Measurements from ENCODE around the gene RNASE7.

Gene RNASE7

DNA sequence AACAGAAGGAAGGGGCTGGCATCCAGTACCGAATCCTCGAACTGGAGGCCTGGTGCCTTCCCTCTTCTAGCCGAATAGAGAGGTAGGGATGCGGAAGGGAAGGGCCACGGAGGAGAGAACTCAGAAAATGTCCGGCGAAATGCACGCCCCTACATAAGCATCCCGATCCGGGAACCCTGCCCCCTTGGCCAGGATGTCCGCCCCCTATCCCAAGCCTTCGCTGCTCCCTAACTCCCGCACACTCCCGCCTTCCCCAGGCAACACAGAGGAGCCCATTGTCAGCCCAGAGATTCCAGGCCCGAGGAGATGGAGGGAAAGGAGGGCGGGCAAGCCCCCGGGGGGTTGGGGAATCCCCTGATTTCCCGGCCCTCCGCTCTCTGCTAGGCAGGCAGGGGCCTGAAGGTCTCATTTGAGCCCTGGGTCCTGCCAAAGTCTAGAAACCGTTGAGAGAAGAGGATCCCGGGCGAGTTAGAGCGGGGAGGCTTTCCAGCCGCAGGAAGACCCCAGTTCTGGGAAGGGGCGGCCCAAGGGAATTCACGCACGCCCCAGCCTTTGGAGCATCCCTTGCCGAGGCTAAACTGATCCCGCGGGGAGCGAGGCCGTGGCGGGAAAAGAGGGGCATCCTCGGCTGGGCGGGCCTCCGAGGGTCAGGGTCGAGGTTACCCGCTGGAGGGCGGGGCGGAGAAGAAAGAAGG lies 27.4 kb downstream of the RNASE7 start:
- TF ChIP-seq, protein P1, sequence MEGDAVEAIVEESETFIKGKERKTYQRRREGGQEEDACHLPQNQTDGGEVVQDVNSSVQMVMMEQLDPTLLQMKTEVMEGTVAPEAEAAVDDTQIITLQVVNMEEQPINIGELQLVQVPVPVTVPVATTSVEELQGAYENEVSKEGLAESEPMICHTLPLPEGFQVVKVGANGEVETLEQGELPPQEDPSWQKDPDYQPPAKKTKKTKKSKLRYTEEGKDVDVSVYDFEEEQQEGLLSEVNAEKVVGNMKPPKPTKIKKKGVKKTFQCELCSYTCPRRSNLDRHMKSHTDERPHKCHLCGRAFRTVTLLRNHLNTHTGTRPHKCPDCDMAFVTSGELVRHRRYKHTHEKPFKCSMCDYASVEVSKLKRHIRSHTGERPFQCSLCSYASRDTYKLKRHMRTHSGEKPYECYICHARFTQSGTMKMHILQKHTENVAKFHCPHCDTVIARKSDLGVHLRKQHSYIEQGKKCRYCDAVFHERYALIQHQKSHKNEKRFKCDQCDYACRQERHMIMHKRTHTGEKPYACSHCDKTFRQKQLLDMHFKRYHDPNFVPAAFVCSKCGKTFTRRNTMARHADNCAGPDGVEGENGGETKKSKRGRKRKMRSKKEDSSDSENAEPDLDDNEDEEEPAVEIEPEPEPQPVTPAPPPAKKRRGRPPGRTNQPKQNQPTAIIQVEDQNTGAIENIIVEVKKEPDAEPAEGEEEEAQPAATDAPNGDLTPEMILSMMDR (IDR thresholded peaks at IDR 0.05; ENCODE audit: insufficient read depth, low read length, poor library complexity, severe bottlenecking) = peak; percentile 6
- DNase-seq (ENCODE audit: extremely low read depth, insufficient read length) = no peak

DNA sequence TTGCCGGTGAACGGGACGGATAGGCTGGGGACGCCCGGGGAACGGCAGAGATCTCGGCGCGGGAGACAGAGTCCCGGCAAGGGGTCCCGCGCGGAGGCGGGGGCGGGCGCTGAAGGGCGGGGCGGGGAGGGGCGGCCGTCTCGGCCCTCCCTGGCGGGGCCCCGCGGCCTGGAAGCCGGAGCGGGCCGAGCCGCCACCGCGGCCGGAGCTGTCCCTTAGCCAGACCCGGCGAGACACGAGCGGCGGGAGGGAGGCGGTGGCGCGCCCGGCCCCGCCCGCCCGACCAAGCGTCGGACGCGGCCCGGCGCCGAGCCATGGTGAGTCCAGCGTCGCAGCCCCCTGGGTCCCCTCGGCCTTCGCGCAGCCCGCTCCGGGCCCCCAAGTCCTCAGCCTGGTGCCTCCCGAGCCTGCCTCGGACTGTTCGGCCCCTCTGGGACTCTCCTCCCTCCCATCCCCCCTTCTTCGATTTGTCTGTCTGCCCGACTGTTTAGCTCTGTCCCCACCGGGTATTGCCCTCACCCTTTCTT lies 28.0 kb downstream of the RNASE7 start, which contains the start of gene ARHGEF40:
Gene ARHGEF40 (plus strand): TSS at position 222 of the 527 bp plus-strand sequence. CDS start 93 bp downstream, at position 315.
- Histone ChIP-seq H3K36me3 (ENCODE audit: control insufficient read depth, insufficient read depth, low read length) (no peaks in the 10 kb centered on the region), H3K27me3 (replicated peaks; ENCODE audit: control insufficient read depth, insufficient read depth, low read length) (peaks cover 5% of the 10 kb centered on the region), H3K4me3 (replicated peaks; ENCODE audit: low read depth, low read length) (peak within 1 kb of the TSS; percentile 57)
- TF ChIP-seq, protein P1 (IDR thresholded peaks at IDR 0.05; ENCODE audit: insufficient read depth, low read length, poor library complexity, severe bottlenecking) = no peak
- no peak for DNase-seq (ENCODE audit: extremely low read depth, insufficient read length)

More for the DNA sequence above, 27.4 kb downstream of the RNASE7 start:
- H3K27me3 ChIP-seq (replicated peaks; ENCODE audit: control insufficient read depth, insufficient read depth, low read length) = peaks cover 5% of the 10 kb centered on the region
- H3K36me3 ChIP-seq (ENCODE audit: control insufficient read depth, insufficient read depth, low read length) = no peaks in the 10 kb centered on the region
- peak overlapping the region; percentile 27; the same call in 1 of the 2 replicates for H3K4me3 ChIP-seq (replicated peaks; ENCODE audit: low read depth, low read length)

DNA sequence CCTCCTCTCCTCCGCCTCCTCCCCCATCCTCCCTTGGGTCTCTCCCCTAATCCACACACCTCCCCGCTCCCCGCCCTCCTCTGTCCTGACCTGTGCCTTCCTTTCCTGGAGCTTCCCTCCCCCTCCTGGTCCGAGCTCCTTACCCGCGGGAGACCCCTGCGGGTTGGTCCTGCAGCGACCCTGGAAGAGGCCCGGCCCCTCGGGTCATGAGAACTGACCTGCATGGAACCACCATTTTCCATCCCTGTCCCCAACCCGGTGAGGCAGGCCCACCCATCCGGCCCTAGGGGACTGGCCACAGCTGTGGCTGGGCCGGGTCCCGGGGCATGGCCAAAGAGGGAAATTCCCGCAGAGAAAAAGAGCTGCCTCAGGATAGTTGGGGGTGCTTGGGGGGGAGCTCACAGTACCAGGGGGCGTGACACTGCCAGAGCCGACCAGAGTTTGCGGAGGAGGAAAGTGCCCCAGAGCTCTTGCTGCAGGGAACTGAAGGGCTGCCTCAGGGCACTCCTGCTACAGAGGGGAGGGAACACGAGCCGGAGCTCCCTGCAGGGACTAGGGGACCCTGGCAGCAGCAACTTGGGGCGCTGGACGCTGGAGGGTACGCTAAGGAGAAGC lies 28.6 kb downstream of the RNASE7 start:
- Histone ChIP-seq H3K27me3 (replicated peaks; ENCODE audit: control insufficient read depth, insufficient read depth, low read length) (peaks cover 5% of the 10 kb centered on the region), H3K36me3 (ENCODE audit: control insufficient read depth, insufficient read depth, low read length) (no peaks in the 10 kb centered on the region), H3K4me3 (replicated peaks; ENCODE audit: low read depth, low read length) (peak overlapping the region; percentile 57)
- no peak for DNase-seq (ENCODE audit: extremely low read depth, insufficient read length)
- TF ChIP-seq, protein P1 (IDR thresholded peaks at IDR 0.05; ENCODE audit: insufficient read depth, low read length, poor library complexity, severe bottlenecking) = no peak

DNA sequence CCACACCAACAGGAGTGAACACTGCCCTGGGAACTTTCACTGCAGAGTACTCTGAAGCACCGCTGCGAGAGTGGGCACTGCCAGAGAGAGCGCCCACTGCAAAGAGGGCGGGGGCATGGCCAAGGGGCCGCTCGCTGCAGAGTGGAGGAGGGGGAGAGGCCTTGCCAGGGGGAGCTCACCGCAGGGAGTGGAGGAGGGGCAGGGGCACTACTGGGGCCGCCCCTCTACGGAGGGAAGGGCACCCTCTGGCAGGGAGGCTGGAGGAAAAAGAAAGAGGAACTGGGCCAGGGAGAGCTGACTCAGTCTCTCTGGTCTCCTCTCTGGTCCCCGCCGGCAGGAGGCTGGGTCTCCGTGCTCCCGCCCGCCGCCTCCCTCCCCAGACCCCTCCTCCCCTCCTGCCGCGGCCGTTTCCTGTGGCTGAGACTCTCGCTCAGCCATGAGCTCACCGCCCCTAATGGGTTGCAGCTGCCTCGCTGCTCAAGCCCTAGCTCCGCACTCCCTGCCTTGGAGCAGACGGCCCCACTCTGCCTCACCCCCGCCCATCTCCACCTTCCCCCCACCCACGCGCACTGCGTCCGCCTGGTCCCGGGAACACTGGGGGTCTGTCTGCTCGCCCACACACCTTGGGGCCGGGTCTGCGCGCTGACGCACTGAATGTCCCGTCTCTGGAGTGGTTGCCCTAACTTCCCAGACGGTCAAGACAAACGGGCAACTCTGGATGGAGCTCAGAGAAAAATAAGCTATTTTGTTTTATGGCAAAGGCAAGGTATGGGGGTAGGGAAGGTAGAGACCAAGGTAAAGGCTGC lies 29.3 kb downstream of the RNASE7 start:
- peak; percentile 84 for DNase-seq (ENCODE audit: extremely low read depth, insufficient read length)
- TF ChIP-seq, protein P1 (IDR thresholded peaks at IDR 0.05; ENCODE audit: insufficient read depth, low read length, poor library complexity, severe bottlenecking) = no peak
- Histone ChIP-seq H3K36me3 (ENCODE audit: control insufficient read depth, insufficient read depth, low read length) (no peaks in the 10 kb centered on the region), H3K27me3 (replicated peaks; ENCODE audit: control insufficient read depth, insufficient read depth, low read length) (peaks cover 5% of the 10 kb centered on the region), H3K4me3 (replicated peaks; ENCODE audit: low read depth, low read length) (peak overlapping the region; percentile 39)

DNA sequence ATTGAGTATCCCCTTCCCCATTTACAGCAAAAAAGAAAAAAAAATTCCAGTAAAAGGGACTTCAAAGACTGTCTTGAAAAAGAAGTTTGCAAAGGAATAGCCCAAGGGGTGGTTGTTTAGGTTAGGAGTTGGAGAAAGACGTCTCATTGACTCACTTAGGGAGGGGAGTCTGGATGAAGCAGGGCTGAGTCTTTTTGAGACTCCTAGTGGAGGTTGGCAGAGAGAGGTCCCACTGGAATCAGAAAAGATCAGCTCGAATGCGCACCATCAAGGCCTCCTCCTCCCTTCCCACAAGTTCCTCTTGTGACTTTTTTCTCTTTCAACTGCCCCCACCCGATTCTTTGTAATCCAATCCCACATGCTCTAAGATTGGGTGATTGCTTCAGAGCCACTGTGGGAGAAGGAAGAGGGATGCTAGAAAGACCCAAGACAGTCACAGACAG lies 29.9 kb downstream of the RNASE7 start:
- peak overlapping the region; percentile 39; the same call in 1 of the 2 replicates for H3K4me3 ChIP-seq (replicated peaks; ENCODE audit: low read depth, low read length)

More for the DNA sequence above, 29.9 kb downstream of the RNASE7 start:
- TF ChIP-seq, protein P1 (IDR thresholded peaks at IDR 0.05; ENCODE audit: insufficient read depth, low read length, poor library complexity, severe bottlenecking) = no peak
- Histone ChIP-seq H3K36me3 (ENCODE audit: control insufficient read depth, insufficient read depth, low read length) (no peaks in the 10 kb centered on the region), H3K27me3 (replicated peaks; ENCODE audit: control insufficient read depth, insufficient read depth, low read length) (peaks cover 5% of the 10 kb centered on the region)
- no peak for DNase-seq (ENCODE audit: extremely low read depth, insufficient read length)

Data from GM06990 (cell line).